NCI-H2107 treated with DMSO at 0.1 percent for 48 hours (cell line): ENCODE measurements around the gene PYGL.
"Not testable (repeated sequence)": the region's sequence is repeated elsewhere in the genome, so short reads cannot be mapped to it uniquely, and the experiment has no call there.

Source experiments
- DNase-seq: peaks from one replicate; lab custom pipeline; 2025; ENCODE audit not compliant: unreplicated experiment; lab: John Stamatoyannopoulos, UW

The PYGL gene

GRCh38 chr14:50943943-50944646, at the start of gene PYGL:
Gene PYGL, minus strand, starts transcription at chr14:50944483. Its CDS starts 80 bp downstream, at chr14:50944403.
- peak; percentile 17 for DNase-seq

- DNase-seq: no peak
These were observed 41.6 kb upstream of the PYGL start for GRCh38 chr14:50985859-50986331.

- no peak for DNase-seq
These were observed 41.0 kb upstream of the PYGL start for GRCh38 chr14:50985124-50985858.

GRCh38 chr14:50984036-50984710, 39.9 kb upstream of the PYGL start:
- DNase-seq: no peak

- no peak for DNase-seq
These were observed 35.9 kb upstream of the PYGL start for GRCh38 chr14:50979941-50980850.

GRCh38 chr14:50978888-50979287, 34.6 kb upstream of the PYGL start:
- DNase-seq: no peak

- DNase-seq: no peak
These were observed 34.2 kb upstream of the PYGL start for GRCh38 chr14:50978529-50978871.

GRCh38 chr14:50977863-50978528, 33.7 kb upstream of the PYGL start:
- DNase-seq: no peak

- no peak for DNase-seq
These were observed 29.8 kb upstream of the PYGL start for GRCh38 chr14:50974118-50974517.

GRCh38 chr14:50972734-50973133, 28.5 kb upstream of the PYGL start:
- no peak for DNase-seq

- DNase-seq: no peak
These were observed 26.9 kb upstream of the PYGL start for GRCh38 chr14:50970886-50971781.

- no peak for DNase-seq
These were observed 23.5 kb upstream of the PYGL start for GRCh38 chr14:50967790-50968189.

GRCh38 chr14:50967103-50967502, 22.8 kb upstream of the PYGL start:
- DNase-seq: no peak

GRCh38 chr14:50964683-50965390, 20.6 kb upstream of the PYGL start:
- no peak for DNase-seq

GRCh38 chr14:50963919-50964318, 19.6 kb upstream of the PYGL start:
- DNase-seq: no peak

GRCh38 chr14:50961605-50962221, 17.4 kb upstream of the PYGL start:
- no peak for DNase-seq

GRCh38 chr14:50957296-50957695, 13.0 kb upstream of the PYGL start:
- no peak for DNase-seq

- not testable (repeated sequence) for DNase-seq
These were observed 12.1 kb upstream of the PYGL start for GRCh38 chr14:50956421-50956820.
